ENCODE results near the gene FAF2. TPM values are rescaled to one million over a fixed set of nuclear protein-coding genes. Genes with fewer than 3 reads are reported as not detected.

Gene FAF2
- total RNA-seq, 2 donors from 2014 or later = 23.0 to 31.2 TPM

DNA sequence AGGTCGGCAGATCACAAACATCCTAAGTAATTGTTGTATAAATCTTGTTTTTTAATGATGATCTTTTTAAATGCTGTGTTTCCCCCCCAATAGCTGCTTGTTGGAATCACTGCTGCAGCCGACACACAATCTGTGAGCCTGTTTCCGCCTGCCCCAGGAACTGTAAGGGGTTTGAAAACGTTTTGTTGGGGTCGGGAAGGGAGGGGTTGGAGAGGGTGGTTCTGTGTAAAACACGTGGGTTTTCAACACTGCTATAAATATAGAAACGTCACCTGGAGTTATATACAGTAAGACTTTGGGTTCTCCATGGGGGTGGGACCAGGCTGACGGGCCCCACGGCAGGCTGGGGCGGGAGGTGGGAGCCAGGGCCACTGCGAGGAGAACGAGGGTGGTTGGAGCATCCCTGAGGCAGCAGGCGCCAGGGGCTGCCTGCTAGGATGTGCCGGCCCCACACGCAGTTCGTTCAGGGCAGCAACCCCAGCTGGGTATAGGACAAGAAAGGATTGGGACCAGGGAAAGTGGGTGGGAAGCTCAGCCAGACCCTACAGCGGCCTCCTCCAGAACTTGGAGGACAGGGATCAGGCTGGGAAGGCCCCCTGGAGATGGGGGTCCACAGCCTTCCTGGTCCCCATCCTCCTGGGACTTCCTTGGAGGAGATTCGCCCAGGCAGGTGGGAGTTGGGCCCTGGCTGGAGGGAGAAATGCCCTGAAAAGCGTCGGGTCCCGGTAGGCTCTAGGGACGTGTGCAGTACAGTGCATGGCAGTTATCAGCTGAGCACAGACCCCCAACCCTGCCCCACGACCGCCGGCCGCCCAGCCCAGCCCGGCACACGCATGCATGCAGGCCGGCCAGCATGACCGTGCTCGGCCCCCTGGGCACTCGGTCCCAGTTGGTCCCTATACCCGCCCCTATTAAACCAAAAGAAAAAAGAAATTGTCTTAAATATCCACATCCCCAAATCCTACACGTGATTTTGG, 79.3 kb downstream of the FAF2 start:
- ATAC-seq (ENCODE audit: insufficient number of reproducible peaks, low FRiP score, low read depth) (no peak), DNase-seq (ENCODE audit: low spot score) (no peak)
- H3K9me3 ChIP-seq = no peaks in the 10 kb centered on the region
- no peak overlapping the region for H3K4me3 ChIP-seq
- no peak overlapping the region for H3K27ac ChIP-seq
- TF ChIP-seq, protein P1, sequence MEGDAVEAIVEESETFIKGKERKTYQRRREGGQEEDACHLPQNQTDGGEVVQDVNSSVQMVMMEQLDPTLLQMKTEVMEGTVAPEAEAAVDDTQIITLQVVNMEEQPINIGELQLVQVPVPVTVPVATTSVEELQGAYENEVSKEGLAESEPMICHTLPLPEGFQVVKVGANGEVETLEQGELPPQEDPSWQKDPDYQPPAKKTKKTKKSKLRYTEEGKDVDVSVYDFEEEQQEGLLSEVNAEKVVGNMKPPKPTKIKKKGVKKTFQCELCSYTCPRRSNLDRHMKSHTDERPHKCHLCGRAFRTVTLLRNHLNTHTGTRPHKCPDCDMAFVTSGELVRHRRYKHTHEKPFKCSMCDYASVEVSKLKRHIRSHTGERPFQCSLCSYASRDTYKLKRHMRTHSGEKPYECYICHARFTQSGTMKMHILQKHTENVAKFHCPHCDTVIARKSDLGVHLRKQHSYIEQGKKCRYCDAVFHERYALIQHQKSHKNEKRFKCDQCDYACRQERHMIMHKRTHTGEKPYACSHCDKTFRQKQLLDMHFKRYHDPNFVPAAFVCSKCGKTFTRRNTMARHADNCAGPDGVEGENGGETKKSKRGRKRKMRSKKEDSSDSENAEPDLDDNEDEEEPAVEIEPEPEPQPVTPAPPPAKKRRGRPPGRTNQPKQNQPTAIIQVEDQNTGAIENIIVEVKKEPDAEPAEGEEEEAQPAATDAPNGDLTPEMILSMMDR (IDR thresholded peaks at IDR 0.05) = no peak
- H3K27me3 ChIP-seq (replicated peaks; ENCODE audit: insufficient read depth) = no peaks in the 10 kb centered on the region
- no peaks in the 10 kb centered on the region for H3K4me1 ChIP-seq (ENCODE audit: control insufficient read depth in 1 of 2, low read depth in 2 of 2)
- H3K36me3 ChIP-seq = peaks cover 35% of the 10 kb centered on the region

DNA sequence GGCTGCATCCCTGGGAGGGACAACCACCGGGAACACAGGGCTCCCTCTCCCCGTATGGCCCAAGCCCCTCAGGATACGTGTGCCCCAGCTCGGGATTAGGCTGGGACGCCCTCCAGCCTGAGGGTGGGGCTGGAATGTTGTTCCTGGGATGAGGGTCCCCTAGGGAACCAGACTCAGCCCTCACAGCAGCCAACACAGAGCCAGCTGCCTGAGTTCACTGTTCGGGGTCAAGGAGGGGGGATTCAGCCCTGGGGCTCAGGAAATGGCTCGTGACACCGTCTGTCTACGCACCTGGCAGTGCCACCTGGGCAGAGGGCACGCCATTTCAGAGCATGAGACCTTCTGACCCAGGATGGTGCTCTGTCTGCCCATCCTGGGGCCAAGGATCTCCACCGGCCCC, 80.1 kb downstream of the FAF2 start:
- TF ChIP-seq, protein P1 (IDR thresholded peaks at IDR 0.05) = no peak
- Histone ChIP-seq H3K4me3 (no peak overlapping the region), H3K27me3 (replicated peaks; ENCODE audit: insufficient read depth) (no peaks in the 10 kb centered on the region), H3K27ac (no peak overlapping the region), H3K9me3 (no peaks in the 10 kb centered on the region), H3K36me3 (peaks cover 35% of the 10 kb centered on the region), H3K4me1 (ENCODE audit: control insufficient read depth in 1 of 2, low read depth in 2 of 2) (peaks cover 3 to 7% of the 10 kb centered on the region in 2 donors)
- DNase-seq (ENCODE audit: low spot score) = no peak
- no peak for ATAC-seq (ENCODE audit: insufficient number of reproducible peaks, low FRiP score, low read depth)

DNA sequence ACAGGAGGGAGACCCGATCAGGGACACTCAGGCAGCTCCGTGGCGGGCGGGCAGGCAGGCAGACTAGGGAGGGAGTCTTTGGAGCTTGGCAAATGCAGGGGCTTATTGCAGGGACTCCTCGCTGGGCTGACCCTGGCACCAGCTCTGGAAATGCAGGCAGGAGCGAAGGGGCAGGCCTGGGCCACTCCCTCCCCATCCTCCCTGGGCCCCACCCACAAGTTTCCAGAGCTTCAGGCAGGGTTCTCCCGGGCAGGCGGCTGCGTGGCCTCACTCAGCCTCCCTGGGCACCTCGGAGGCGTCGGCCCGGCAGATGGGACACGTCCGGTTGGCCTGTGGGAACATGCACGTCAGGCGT, 80.6 kb downstream of the FAF2 start:
- Histone ChIP-seq H3K4me1 (ENCODE audit: control insufficient read depth in 1 of 2, low read depth in 2 of 2) (peaks cover 8 to 12% of the 10 kb centered on the region in 2 donors), H3K4me3 (no peak overlapping the region), H3K27me3 (replicated peaks; ENCODE audit: insufficient read depth) (no peaks in the 10 kb centered on the region), H3K9me3 (no peaks in the 10 kb centered on the region), H3K36me3 (peaks cover 35% of the 10 kb centered on the region), H3K27ac (no peak overlapping the region)
- ATAC-seq (ENCODE audit: insufficient number of reproducible peaks, low FRiP score, low read depth) = no peak
- DNase-seq (ENCODE audit: low spot score) = no peak
- TF ChIP-seq, protein P1 (IDR thresholded peaks at IDR 0.05) = no peak

DNA sequence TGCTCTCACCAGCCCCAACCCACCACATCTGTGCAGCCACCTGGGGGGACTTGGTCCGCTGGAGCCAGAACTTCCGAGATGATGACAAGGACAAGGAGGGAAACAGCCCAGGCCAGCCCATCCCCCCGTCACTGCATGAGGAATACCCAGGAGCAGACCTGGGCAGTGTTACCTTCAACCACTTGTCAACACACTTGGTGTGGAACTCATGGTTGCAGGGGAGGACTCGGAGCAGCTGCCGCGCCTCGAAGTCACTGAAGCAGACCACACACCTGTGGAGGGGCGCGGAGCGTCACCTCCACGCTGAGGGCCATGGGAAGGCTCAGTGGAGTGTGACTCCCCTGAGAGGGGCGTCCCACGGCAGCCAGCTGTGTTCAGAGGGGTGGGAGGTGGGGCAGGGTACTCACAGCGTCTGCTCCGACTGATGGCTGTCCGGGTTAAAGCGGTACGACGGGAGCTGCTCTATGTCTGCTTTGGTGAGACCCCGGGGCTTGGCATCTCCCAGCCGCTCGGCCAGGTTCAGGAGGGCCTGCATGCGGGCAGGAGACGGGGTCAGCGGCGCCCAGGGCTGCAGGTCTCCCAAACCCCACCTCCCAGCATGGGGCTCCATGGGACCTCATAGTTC, 81.0 kb downstream of the FAF2 start:
- Histone ChIP-seq H3K4me3 (no peak overlapping the region), H3K4me1 (ENCODE audit: control insufficient read depth in 1 of 2, low read depth in 2 of 2) (peaks cover 12 to 16% of the 10 kb centered on the region in 2 donors), H3K27me3 (replicated peaks; ENCODE audit: insufficient read depth) (no peaks in the 10 kb centered on the region), H3K9me3 (no peaks in the 10 kb centered on the region), H3K27ac (no peak overlapping the region), H3K36me3 (peaks cover 35% of the 10 kb centered on the region)
- DNase-seq (ENCODE audit: low spot score) (no peak), ATAC-seq (ENCODE audit: insufficient number of reproducible peaks, low FRiP score, low read depth) (no peak)
- TF ChIP-seq, protein P1 (IDR thresholded peaks at IDR 0.05) = no peak

DNA sequence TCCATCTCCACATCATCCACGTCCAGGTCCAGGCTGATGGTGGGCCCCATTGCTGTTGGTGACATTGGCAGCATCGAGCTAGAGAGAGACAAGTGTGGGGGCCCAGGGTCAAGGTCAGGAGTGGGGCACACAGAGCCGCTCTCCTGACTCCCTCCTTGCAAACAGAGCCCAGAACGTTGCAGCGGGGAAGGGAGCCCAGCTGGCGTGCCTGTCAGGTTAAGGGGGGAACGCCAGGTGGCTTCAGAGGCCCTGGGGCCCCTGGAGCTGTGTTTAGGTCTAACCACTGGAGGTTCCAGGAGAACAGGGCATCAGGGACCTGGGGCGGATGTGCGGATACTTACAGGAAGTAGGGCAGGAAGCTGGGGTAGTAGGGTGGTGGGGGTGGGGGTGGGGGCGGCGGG, 81.6 kb downstream of the FAF2 start:
- no peak overlapping the region for H3K4me3 ChIP-seq
- no peaks in the 10 kb centered on the region for H3K9me3 ChIP-seq
- no peak overlapping the region for H3K27ac ChIP-seq
- TF ChIP-seq, protein P1 (IDR thresholded peaks at IDR 0.05) = no peak
- H3K27me3 ChIP-seq (replicated peaks; ENCODE audit: insufficient read depth) = no peaks in the 10 kb centered on the region
- ATAC-seq (ENCODE audit: insufficient number of reproducible peaks, low FRiP score, low read depth) (no peak), DNase-seq (ENCODE audit: low spot score) (no peak)
- H3K4me1 ChIP-seq (ENCODE audit: control insufficient read depth in 1 of 2, low read depth in 2 of 2) = peaks cover 17 to 22% of the 10 kb centered on the region in 2 donors
- peaks cover 35% of the 10 kb centered on the region for H3K36me3 ChIP-seq
